K562 (cell line): Measurements from ENCODE around the gene TARS2. TPM values are rescaled to one million over a fixed set of nuclear protein-coding genes. Genes with fewer than 3 reads are reported as not detected.

Experiments
- ATF1 ChIP-seq, 2 experiments: fragments of 450-650 bp in 1 of 2; IDR thresholded peaks; 2 replicates each; pipeline ENCODE4 v1.6.1; 2016; ENCODE audit warnings: missing compliant biosample characterization in 1 of 2, missing genetic modification characterization in 1 of 2
- DNMT1 ChIP-seq: fragments of 450-650 bp; IDR thresholded peaks from 2 replicates; pipeline ENCODE4 v1.6.1; 2016; ENCODE audit warnings: antibody characterized with exemption, mild to moderate bottlenecking
- RBM15 ChIP-seq: fragments of 200-400 bp; formaldehyde crosslinking; IDR thresholded peaks from 2 replicates; pipeline ENCODE4 v1.6.1; 2018; ENCODE audit warnings: mild to moderate bottlenecking, low read length, moderate library complexity; ENCODE audit not compliant: insufficient read depth
- RNF219 ChIP-seq: fragments of 250-450 bp; sonication (Bioruptor Pico); IDR thresholded peaks from 2 replicates; pipeline ENCODE4 v1.5.0; 2022; ENCODE audit warnings: mild to moderate bottlenecking
- U2AF2 ChIP-seq: fragments of 200-400 bp; formaldehyde crosslinking; optimal IDR thresholded peaks from 2 replicates; pipeline ENCODE3; 2017; ENCODE audit warnings: low read depth, mild to moderate bottlenecking, low read length
- ZBTB5 ChIP-seq: fragments of 450-650 bp; IDR thresholded peaks from 2 replicates; pipeline ENCODE4 v1.6.1; 2017; ENCODE audit warnings: antibody characterized with exemption
- polyA plus RNA-seq, 8 experiments: library from polyadenylated mRNA; depleted of rRNA in 4 of 8; stranded (reverse) in 5 of 8; unstranded in 3 of 8; fragments of >200 nt; fragmentation: Nextera tagmentation in 2 of 8; fragmentation: Illumina TruSeq in 1 of 8; extraction: Ambion mirVana in 2 of 8; extraction: Trizol in 1 of 8; gene quantifications; 2 replicates each; pipeline versions ENCODE4 v1.2.1 to v1.2.3, GENCODE V29; 2011 to 2014; ENCODE audit warnings: inconsistent platforms in 1 of 8, missing spikeins in 1 of 8
- total RNA-seq, 7 experiments: library from RNA; depleted of rRNA in 6 of 7; stranded (reverse); fragments of >200 nt in 6 of 7; fragmentation: Illumina TruSeq in 2 of 7; extraction: Trizol in 2 of 7; gene quantifications; 2 replicates each; pipeline versions ENCODE4 v1.2.1 to v1.2.3, GENCODE V29; 2011 to 2021; ENCODE audit warnings: low replicate concordance in 1 of 7

TARS2 gene
- total and polyA plus RNA-seq, 9 of the 15 experiments (the other 6 are each of a cell fraction or from before 2014, with no cell fraction given): 17.0 to 64.2 (median 39.4) TPM

GRCh38 chr1:150486966-150487762 is at the start of gene TARS2 (continued):
- TF ChIP-seq RNF219: no peak
- TF ChIP-seq U2AF2: no peak
- no peak; the same call in 1 of the 2 replicates for TF ChIP-seq ATF1 (CRISPR knock-in tag; IDR thresholded peaks at IDR 0.05)
- peak; percentile 91 for TF ChIP-seq ATF1 (tag; IDR thresholded peaks at IDR 0.05)
- no peak for TF ChIP-seq DNMT1
- no peak for TF ChIP-seq ZBTB5
- no peak for TF ChIP-seq RBM15
- TF ChIP-seq, all 486 proteins: peak for 196
